Mesendoderm (in vitro differentiated cells): ENCODE measurements around the gene GINS2.
A peak's percentile ranks its signal among the peaks of the same experiment; 100 is the strongest.

Source experiments
- DNase-seq: peaks from one replicate; pipeline ENCODE4 v3.0.0; 2013
- H2AK5ac ChIP-seq: 2 replicates; pipeline ENCODE4 v1.6.1; 2013; ENCODE audit warnings: low read length, inconsistent platforms
- H2BK120ac ChIP-seq: 2 replicates; pipeline ENCODE4 v1.6.1; 2013; ENCODE audit warnings: low read depth, mild to moderate bottlenecking, low read length, moderate library complexity, mixed read lengths
- H2BK15ac ChIP-seq: replicated peaks from 2 replicates; pipeline ENCODE4 v1.6.1; 2013; ENCODE audit warnings: low read depth, mild to moderate bottlenecking, moderate library complexity
- H2BK5ac ChIP-seq: 2 replicates; pipeline ENCODE4 v1.6.1; 2013; ENCODE audit warnings: low read length, inconsistent platforms
- H3K18ac ChIP-seq: 2 replicates; pipeline ENCODE4 v1.6.1; 2013; ENCODE audit warnings: mild to moderate bottlenecking, low read length, mixed read lengths
- H3K23ac ChIP-seq: one replicate; pipeline ENCODE4 v1.6.1; 2013; ENCODE audit warnings: low read length
- H3K27ac ChIP-seq: 2 replicates; pipeline ENCODE4 v1.5.1; 2013; ENCODE audit warnings: low read depth, mild to moderate bottlenecking, inconsistent platforms, low read length, moderate library complexity
- H3K27me3 ChIP-seq: 2 replicates; pipeline ENCODE4 v1.6.1; 2013; ENCODE audit warnings: low read length, control low read depth, mild to moderate bottlenecking, inconsistent platforms; ENCODE audit not compliant: insufficient read depth, poor library complexity
- H3K36me3 ChIP-seq: 2 replicates; pipeline ENCODE4 v1.6.1; 2013; ENCODE audit warnings: low read length, inconsistent platforms; ENCODE audit not compliant: control insufficient read depth, insufficient read depth
- H3K4ac ChIP-seq: one replicate; pipeline ENCODE4 v1.6.1; 2013; ENCODE audit warnings: low read depth, mild to moderate bottlenecking, low read length, moderate library complexity
- H3K4me1 ChIP-seq: 2 replicates; pipeline ENCODE4 v1.6.1; 2013; ENCODE audit warnings: low read depth, low read length, inconsistent platforms; ENCODE audit not compliant: control insufficient read depth
- H3K4me2 ChIP-seq: 2 replicates; pipeline ENCODE4 v1.6.1; 2013; ENCODE audit warnings: low read length
- H3K4me3 ChIP-seq: 2 replicates; pipeline ENCODE4 v1.5.1; 2013; ENCODE audit warnings: mild to moderate bottlenecking, low read length
- H3K56ac ChIP-seq: one replicate; pipeline ENCODE4 v1.6.1; 2013; ENCODE audit warnings: low read length
- H3K79me1 ChIP-seq: 2 replicates; pipeline ENCODE4 v1.6.1; 2013; ENCODE audit warnings: low read length, inconsistent platforms
- H3K79me2 ChIP-seq: 2 replicates; pipeline ENCODE4 v1.6.1; 2013; ENCODE audit warnings: mild to moderate bottlenecking, low read length; ENCODE audit not compliant: control insufficient read depth, insufficient read depth
- H3K9ac ChIP-seq: 2 replicates; pipeline ENCODE4 v1.6.1; 2013; ENCODE audit warnings: low read length, inconsistent platforms
- H4K5ac ChIP-seq: one replicate; pipeline ENCODE4 v1.6.1; 2013; ENCODE audit warnings: low read length
- H4K8ac ChIP-seq: one replicate; pipeline ENCODE4 v1.6.1; 2013; ENCODE audit warnings: low read depth, mild to moderate bottlenecking, control low read depth, low read length, moderate library complexity
- WGBS: extraction: QIAGEN DNeasy Blood & Tissue Kit; methylation state at CpG from one replicate; pipeline ENCODE4 v1.1.7; 2013; ENCODE audit warnings: low lambda C conversion rate, missing lambda C conversion rate; ENCODE audit not compliant: insufficient coverage; ENCODE audit errors: extremely low coverage; 5-methylcytosine and 5-hydroxymethylcytosine counted together

Gene GINS2

DNA sequence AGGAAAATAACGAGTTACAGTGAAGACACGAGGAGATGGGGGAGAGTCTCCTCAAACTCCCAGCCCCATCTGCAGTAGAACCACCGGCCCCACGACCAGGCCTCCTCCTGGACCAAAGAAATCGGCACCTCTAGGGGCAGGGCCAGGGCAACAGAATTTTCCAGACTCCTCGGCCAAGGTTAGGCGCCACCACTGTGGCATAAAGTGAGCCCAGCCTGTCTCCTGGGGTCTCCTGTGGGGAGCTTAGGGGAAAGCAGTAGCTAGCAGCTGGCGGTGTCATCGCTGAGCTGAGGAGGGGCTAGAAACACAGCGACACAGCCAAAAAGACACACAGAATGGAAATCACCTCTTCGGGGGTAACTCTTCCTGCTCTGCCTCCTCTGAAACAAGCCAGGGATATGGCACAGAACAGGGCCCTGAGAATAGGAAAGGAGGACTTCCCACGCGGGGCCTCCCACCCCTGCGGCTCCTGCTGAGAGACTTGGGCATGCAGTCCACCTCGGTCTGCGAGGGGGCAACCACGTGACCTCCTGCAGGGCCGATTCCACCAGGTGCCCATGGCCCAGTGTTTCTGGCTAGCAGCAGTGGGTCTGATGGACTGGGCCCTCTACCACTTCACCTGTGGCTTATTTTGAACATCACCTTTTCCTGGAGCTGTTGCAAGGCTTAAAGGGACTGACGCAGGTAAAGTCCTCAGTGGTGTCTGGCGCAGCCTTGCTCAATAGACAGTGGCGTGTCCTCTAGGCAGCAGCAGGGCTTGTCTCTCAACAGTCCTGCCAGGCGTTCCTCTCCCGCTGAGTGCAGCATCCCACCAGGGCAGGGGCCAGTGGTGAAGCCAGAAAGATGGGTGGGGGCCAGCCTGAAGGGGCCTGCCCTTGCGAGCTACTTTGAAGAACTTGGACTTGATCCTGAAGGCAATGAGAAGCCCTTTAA is 6.7 kb upstream of the GINS2 start:
- no peak overlapping the region for H3K4me3 ChIP-seq
- no peak overlapping the region for H2AK5ac ChIP-seq
- no CpG with 5 or more reads among the region's 24 CpGs for WGBS
- H3K56ac ChIP-seq: no peak overlapping the region
- H2BK120ac ChIP-seq: no peak overlapping the region
- H3K9ac ChIP-seq: no peak overlapping the region
- no peaks in the 10 kb centered on the region for H3K4me1 ChIP-seq
- H2BK5ac ChIP-seq: no peak overlapping the region
- no peaks in the 10 kb centered on the region for H3K79me1 ChIP-seq
- H3K27me3 ChIP-seq: no peaks in the 10 kb centered on the region
- no peak overlapping the region for H3K27ac ChIP-seq
- no peak overlapping the region for H4K5ac ChIP-seq
- no peaks in the 10 kb centered on the region for H3K36me3 ChIP-seq
- no peak overlapping the region for H3K4me2 ChIP-seq
- DNase-seq: no peak
- H2BK15ac ChIP-seq: no peak overlapping the region
- H3K79me2 ChIP-seq: no peaks in the 10 kb centered on the region
- H4K8ac ChIP-seq: no peak overlapping the region
- H3K18ac ChIP-seq: no peak overlapping the region
- no peak overlapping the region for H3K23ac ChIP-seq
- H3K4ac ChIP-seq: no peak overlapping the region

- Histone ChIP-seq H2BK15ac (no peak overlapping the region), H2AK5ac (no peak overlapping the region), H3K27ac (no peak overlapping the region), H3K4me2 (no peak overlapping the region), H2BK5ac (no peak overlapping the region), H3K4me1 (peaks cover 2% of the 10 kb centered on the region), H3K18ac (no peak overlapping the region), H3K9ac (no peak overlapping the region), H3K27me3 (no peaks in the 10 kb centered on the region), H3K23ac (no peak overlapping the region), H3K36me3 (no peaks in the 10 kb centered on the region), H3K4ac (no peak overlapping the region), H3K79me2 (peaks cover 3% of the 10 kb centered on the region), H2BK120ac (no peak overlapping the region), H3K56ac (no peak overlapping the region), H4K8ac (no peak overlapping the region), H3K79me1 (peaks cover 6% of the 10 kb centered on the region), H3K4me3 (no peak overlapping the region), H4K5ac (no peak overlapping the region)
- DNase-seq: no peak
- WGBS: no CpG with 5 or more reads among the region's 7 CpGs
Measured at GRCh38 chr16:85690469-85691064, 1.8 kb upstream of the GINS2 start.

DNA sequence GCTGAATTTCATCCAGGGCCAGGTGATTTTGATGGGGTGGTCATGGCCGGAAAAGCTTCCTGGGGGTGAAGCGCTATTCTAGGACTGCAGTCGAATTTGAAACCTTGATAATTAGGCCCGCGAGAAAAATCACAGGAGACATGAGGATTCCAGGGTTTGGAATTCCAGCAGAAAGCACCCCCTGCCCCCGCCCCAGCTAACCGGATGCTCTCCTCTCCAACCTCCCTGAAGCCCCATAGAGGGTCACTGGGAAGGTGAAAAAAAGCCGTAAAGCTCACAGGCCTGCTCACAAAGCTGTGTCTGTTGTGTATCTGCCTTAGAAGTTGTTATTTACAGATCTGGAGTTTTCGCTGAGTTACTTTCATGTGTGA is 1.2 kb upstream of the GINS2 start:
- Histone ChIP-seq H3K79me2 (peaks cover 3% of the 10 kb centered on the region), H3K27ac (no peak overlapping the region), H3K56ac (no peak overlapping the region), H3K4me2 (no peak overlapping the region), H3K79me1 (peaks cover 6% of the 10 kb centered on the region), H3K18ac (no peak overlapping the region), H2AK5ac (no peak overlapping the region), H3K9ac (no peak overlapping the region), H3K27me3 (no peaks in the 10 kb centered on the region), H2BK120ac (no peak overlapping the region), H4K8ac (no peak overlapping the region), H4K5ac (no peak overlapping the region), H2BK5ac (no peak overlapping the region), H3K23ac (no peak overlapping the region), H3K36me3 (no peaks in the 10 kb centered on the region), H3K4ac (no peak overlapping the region), H2BK15ac (no peak overlapping the region), H3K4me1 (peaks cover 2% of the 10 kb centered on the region), H3K4me3 (no peak overlapping the region)
- no peak for DNase-seq
- WGBS: no CpG with 5 or more reads among the region's 9 CpGs

DNA sequence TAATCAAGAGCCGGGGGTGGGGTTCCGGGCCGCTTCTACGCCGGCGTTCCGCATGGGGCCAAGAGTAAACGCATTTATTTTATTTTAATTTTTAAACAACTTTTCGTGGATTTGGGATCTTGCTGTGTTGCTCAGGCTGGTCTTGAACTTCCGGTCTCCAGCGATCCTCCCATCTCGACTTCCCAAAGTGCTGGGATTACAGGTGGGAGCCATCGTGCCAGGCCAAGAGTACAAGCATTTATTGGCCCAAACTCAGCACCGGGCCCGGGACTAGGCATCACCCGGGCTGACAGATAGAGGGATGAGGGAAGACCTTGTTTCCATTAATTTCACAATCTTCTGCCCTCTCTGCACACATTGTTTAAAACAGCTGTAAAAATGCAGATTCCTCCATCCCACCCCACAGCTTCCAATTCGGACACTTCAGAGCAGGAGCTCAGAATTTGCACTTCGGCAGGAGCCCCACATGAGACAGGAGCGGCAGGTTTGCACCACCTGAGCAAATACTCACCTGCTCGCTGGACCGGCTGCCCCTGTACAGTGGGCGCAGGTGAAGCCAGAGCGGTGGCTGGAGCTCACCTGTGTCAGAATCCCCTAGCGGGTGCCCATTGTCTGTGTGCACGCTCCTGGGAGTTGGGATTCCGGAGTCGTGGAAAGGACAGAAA is 663 bp upstream of the GINS2 start:
- H3K4me2 ChIP-seq: peak overlapping the region; percentile 31
- WGBS: no CpG with 5 or more reads among the region's 27 CpGs

DNA sequence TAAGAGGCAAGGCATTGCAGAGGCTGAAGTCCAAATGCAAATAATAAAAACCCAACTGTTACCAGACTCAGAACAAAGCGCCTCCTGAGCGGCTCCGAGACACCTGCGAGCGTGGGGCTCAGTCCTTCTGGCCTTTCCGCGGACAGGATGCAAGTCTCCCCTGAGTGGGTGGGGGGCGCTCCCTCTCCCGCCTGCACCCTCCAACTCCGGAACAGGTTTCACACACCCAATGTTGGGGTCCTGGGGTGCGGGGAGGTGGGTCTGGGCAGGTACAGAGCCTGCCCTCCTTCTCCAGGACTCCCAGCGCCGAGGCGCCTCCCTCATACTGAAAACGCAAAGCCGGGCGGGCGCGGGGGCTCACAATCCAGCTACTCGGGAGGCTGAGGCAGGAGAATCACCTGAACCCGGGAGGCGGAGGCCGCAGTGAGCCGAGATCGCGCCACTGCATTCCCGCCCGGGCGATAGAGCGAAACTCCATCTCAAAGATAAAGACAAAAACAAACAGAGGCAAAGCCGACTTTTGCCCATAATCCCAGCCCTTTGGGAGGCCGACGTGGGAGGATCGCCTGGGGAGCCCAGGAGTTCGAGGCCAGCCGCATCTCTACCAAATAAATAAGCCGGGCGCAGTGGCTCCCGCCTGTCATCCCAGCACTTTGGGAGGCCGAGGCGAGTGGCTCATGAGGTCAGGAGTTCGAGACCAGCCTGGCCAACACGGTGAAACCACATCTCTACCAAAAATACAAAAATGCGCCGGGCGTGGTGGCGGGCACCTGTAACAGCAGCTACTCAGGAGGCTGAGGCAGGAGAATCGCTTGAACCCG is 893 bp downstream of the GINS2 start:
- Histone ChIP-seq H4K5ac (no peak overlapping the region), H3K79me1 (peaks cover 8% of the 10 kb centered on the region), H3K79me2 (peaks cover 5% of the 10 kb centered on the region), H2AK5ac (no peak overlapping the region), H2BK120ac (no peak overlapping the region), H3K23ac (no peak overlapping the region), H3K36me3 (no peaks in the 10 kb centered on the region), H2BK15ac (no peak overlapping the region), H4K8ac (no peak overlapping the region), H3K4me1 (peaks cover 2% of the 10 kb centered on the region), H3K9ac (peak overlapping the region; percentile 74), H3K27me3 (no peaks in the 10 kb centered on the region), H3K4me3 (no peak overlapping the region), H3K4me2 (no peak overlapping the region), H3K4ac (no peak overlapping the region), H3K27ac (no peak overlapping the region), H3K56ac (peak overlapping the region; percentile 92), H3K18ac (no peak overlapping the region), H2BK5ac (no peak overlapping the region)
- no CpG with 5 or more reads among the region's 49 CpGs for WGBS
- no peak for DNase-seq

More for the DNA sequence above, 663 bp upstream of the GINS2 start:
- Histone ChIP-seq H2BK120ac (no peak overlapping the region), H3K23ac (no peak overlapping the region), H3K4me1 (peaks cover 2% of the 10 kb centered on the region), H3K4ac (no peak overlapping the region), H3K27ac (no peak overlapping the region), H3K27me3 (no peaks in the 10 kb centered on the region), H2BK15ac (no peak overlapping the region), H2AK5ac (no peak overlapping the region), H3K9ac (no peak overlapping the region), H3K36me3 (no peaks in the 10 kb centered on the region), H3K79me1 (peaks cover 6% of the 10 kb centered on the region), H4K8ac (no peak overlapping the region), H3K4me3 (no peak overlapping the region), H4K5ac (no peak overlapping the region), H3K56ac (peak overlapping the region; percentile 25), H2BK5ac (no peak overlapping the region), H3K18ac (no peak overlapping the region), H3K79me2 (peaks cover 4% of the 10 kb centered on the region)
- DNase-seq: no peak
